ENCODE measurements around the gene NPIPB8.
"Not testable (repeated sequence)": the region's sequence is repeated elsewhere in the genome, so short reads cannot be mapped to it uniquely, and the experiment has no call there.

NPIPB8 gene

DNA sequence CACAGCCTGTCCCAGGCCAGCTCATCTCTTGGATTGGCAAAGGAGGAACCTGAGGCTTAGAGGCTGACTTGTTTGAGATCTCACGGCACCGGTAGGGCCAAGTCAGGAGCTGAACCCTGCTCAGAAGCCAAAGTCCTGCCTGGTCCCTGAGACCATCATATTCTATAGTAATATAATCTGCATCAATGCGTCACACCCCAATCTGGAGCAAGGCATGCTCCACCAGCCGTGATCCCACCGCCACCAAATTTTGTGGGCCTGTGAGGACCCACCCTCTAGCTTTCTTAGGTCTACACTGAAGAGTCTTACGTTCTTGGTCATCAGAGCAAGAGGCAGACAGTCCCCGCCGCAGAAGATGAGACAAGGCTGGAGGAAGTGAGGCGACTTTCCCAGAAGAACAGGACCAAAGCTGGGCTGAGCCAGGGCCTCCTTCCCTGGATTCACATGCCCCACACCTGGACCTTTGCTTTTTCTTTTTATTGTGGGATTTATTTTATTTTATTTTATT, 30.7 kb upstream of the NPIPB8 start:
- no peak for DNase-seq (ENCODE audit: low spot score)

DNA sequence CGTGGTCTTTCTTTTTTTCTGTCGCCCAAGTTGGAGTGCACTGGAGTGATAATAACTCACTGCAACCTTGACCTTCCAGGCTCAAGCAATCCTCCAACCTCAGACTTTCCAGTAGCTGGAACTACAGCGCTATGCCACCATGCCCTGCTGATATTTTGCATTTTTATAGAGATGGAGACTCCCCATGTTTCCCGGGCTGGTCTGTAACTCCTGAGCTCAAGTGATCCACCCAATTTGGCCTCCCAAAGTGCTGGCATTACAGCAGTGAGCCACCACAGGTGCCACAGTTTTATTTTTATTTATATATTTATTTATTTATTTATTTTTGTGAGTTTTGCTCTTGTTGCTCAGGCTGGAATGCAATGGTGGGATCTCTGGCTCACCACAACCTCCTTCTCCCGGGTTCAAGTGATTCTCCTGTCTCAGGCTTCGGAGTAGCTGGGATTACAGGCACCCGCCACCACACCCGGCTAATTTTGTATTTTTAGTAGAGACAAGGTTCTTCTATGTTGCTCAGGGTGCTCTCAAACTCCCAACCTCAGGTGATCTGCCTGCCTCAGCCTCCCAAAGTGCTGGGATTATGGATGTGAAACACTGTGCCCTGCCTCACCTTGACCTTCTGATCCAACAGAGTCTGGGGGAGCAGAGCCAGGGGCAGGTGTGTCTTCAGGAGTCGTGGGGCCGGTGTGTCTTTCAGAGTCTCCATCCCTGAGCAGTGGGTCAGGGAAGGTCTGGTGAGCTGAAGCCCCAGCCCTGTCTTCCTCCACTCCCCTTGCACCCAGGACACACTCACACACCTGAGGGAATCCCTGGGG, 30.0 kb upstream of the NPIPB8 start:
- DNase-seq (ENCODE audit: low spot score): not testable (repeated sequence)

DNA sequence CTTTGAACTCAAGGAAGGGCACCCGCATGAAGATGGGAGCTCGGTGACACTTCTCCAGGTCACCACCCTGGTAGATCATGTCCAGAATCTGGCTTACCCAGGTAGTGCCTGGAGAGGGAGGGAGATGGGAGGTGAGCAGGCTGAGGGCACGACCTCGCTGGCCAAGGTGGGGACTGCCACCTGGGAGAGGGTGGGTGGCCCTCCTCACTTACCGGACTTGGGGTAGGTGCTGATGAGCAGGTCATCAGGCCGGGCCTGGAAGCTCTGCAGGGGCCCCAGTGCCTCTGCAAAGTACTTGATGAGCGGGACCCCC, 29.4 kb upstream of the NPIPB8 start:
- DNase-seq (ENCODE audit: low spot score): not testable (repeated sequence)

DNA sequence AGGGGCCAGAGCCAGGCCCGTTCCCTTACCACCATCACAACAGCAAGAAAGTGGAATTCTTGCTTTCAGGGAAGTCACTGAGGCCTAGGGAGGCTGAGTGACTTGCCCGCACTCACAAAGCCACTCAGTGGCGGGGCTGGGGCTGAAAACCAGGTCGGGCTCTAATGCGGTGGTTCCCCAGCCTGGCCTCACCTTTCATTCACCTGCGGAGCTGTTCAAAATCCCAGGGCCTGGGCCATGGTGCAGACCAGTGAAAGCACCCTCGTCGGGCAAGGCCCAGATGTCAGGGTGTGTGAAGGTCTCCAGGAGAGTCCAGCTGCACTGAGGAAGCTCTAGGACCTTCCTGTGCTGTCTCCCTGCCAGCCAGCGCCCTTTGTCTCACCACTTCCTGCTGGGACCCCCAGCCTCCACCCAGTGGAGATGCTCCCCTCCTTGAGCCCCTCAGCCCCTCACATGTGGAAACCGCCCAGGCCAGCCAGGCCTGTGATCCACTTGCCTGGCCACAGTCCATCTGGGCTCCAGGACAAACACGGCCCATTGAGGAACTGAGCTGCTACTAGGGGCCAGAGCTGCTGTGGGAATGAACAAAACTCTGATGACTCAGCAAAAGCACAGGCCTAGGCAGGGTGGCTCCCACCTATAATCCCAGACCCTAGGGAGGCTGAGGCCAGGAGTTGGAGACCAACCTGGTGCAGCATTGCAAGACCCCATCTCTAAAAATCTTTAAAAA, 28.8 kb upstream of the NPIPB8 start:
- DNase-seq (ENCODE audit: low spot score): not testable (repeated sequence)

DNA sequence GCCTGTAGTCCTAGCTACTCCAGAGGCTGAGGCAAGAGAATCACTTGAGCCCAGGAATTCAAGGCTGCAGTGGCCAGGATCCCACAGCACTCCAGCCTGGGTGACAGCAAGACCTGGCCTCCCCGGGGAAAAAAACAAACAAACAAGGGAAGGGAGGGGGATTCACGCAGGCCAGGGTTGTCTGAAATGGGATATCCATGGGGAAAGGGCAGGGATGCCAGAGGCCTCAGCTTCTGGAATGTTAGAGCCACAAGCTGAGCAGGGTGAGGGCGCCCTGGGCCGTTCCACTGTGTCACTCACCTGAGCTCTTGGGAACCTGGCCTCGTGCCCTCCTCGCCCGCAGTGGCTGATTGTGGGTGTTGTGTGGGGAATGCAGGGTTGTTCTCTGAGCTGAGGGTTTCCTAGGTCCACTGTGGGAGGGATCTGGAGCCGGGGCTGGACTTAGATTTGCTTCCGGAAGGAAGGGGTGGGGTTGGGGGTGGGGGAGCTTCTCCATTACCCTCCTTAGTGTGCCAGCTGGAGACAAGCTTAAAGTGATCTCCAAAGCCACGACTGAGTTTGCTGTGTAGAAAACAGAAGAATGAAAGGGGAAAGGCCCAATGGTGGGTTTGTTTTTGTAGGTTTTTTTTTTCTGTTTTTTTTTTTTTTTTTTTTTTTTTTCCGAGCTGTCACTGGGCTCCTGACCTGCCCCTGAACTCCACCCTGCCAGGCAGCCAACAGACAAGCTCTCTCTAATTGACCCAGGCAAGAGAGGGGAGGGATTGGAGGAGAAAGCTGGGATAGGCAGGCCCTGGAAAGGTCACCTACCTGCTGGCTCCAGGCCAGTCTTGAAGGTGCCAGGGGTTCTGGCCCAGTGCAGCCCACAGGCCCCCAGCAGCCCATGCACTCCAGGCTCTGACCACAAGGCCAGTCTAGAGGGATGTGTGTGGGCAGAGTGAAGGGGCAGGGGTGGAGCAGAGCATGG, 28.0 kb upstream of the NPIPB8 start, which contains the start of gene SULT1A1:
SULT1A1 (minus strand) TSS at position 414 of the 964 bp plus-strand sequence. CDS start 1,189 bp downstream, outside the sequence.
- DNase-seq (ENCODE audit: low spot score): no peak

DNA sequence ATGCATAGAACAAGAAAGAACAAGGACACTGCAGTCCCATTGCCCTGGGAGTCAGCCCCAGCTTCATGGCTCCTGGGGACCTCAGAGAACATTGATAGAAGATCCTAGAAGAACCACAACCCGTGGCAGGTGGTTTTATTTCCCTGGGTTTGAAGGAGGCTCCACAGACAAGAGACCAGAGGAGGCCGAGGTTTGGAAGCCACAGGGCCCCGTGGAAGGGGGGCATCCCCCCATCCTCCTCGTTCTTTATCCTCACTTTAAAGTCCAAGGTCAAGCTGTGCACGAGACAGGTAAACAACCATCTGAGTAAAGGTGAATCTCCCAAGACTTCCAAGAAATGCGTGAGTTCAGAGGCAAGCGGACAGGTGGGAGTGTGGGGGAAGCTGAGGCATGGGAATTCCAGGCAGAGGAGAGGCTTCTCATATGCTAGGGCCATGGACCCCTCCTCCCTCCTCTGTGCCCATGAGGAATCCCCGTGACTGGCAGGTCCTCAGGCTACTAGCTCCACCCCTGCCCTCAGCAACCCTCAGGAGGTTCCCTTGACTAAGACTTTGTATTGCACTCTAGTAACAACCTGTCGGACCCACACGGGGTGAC, 27.2 kb upstream of the NPIPB8 start:
- no peak for DNase-seq (ENCODE audit: low spot score)

DNA sequence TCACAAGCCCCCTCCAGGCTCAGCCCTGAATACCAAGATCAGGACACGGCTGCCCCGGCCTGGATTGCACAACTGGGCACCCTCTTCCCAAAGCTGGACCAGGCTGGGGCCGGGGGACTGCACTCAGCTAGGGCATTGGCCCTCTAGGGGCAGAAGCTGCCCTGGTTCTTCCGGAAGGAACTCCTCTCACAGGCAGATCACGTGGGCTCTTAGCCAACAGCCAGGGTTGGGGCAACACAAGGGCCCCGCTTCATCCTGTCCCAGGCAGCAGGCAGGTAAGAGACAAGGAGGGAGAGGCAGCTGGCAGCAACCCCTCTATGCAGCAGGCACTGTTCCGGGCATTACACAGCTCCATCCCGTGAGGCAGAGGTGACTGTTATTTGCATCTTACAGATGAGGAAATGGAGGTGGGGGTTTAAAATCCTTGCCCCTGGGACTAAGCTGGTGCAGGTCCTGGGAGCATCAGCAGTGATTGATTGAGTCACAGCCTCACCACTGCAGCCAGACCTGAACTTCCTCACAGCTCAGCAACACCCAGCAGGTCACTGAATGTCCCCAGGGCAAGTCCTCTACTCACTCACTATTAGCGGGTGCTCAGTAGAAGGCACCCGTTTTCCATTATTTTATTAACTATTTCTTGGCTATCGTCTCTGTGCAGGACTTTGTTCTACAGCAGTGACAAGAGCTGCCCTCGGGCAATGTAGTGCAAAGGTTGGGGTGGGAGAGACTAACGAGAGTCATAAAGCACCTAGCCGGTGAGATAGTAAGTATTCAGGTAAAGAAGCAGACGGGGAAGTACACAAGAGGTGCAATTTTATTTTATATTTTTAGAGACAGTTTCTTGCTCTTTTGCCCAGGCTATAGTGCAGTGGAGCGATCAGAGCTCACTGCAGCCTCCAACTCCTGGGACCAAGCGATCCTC, 25.2 kb upstream of the NPIPB8 start:
- DNase-seq (ENCODE audit: low spot score): not testable (repeated sequence)

DNA sequence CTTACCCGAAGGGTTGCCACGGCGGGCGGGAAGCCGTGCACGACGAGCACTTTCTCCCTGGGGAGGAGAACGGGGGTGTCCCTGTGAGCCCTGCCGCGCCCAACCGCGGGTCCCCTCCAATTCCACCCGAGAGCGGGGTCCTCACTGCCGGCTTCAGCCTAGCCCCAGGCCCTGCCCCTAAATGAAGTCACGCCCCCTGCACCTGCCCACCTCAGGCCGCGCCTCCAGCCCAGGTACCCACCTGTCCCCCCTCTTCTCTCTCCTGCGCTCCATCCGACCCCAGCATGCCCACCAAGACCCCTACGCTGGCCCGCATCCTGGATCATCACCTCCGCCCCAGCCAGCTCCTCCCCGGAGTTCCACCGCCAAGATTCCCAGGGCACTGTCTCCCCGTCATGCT, 24.0 kb upstream of the NPIPB8 start:
- not testable (repeated sequence) for DNase-seq (ENCODE audit: low spot score)

DNA sequence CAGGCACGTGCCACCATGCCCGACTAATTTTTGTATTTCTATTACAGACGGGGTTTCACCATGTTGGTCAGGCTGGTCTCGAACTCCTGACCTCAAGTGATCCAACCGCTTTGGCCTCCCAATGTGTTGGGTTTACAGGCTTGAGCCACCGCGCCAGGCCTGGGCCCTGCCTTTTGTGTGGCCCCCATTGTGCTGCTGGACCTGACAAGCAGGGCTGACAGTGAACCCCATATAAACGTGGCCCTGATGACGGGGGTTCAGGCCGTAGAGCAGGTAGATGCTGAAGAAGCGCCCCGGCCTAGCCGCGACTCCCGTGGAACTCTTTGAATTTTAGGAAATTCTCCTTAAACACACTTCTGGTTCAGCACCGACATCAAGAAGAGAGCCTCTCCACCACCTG, 23.3 kb upstream of the NPIPB8 start:
- not testable (repeated sequence) for DNase-seq (ENCODE audit: low spot score)

DNA sequence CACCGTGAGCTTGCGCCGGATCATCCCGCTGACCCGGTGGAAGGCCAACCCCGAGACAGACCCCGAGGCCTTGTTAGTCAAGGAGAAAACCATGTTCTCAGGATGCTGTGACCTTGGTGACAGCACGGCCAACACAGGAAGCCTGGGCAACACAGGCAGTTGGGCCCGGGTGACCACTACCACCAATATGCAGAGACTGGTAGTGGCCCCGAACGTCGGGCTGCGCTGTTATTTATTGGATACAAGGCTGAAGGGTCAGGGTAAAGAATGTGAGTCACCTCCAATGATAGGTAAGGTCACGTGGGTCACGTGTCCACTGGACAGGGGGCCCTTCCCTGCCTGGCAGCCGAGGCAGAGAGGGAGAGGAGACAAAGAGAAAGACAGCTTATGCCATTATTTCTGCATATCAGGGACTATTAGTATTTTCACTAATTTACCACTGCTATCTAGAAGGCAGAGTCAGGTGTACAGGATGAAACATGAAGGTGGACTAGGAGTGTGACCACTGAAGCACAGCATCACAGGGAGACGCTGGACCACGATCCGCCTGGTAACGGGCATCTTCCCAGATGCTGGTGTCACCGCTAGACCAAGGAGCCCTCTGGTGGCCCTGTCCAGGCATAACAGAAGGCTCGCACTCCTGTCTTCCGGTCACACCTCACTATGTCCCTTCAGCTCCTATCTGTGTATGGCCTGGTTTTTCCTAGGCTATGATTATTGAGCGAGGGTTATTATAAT, 22.2 kb upstream of the NPIPB8 start:
- DNase-seq (ENCODE audit: low spot score): peak; percentile 23

DNA sequence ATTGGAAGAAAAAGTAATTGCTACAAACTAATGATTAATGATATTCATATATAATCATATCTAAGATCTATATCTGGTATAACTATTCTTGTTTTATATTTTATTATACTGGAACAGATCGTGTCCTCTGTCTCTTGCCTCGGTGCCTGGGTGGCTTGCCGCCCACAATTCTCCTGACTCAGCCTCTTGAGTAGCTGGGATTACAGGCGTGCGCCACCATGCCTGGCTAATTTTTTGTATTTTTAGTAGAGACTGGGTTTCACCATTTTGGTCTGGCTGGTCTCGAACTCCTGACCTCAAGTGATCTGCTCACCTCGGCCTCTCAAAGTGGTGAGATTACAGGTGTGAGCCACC, 21.7 kb upstream of the NPIPB8 start:
- not testable (repeated sequence) for DNase-seq (ENCODE audit: low spot score)

DNA sequence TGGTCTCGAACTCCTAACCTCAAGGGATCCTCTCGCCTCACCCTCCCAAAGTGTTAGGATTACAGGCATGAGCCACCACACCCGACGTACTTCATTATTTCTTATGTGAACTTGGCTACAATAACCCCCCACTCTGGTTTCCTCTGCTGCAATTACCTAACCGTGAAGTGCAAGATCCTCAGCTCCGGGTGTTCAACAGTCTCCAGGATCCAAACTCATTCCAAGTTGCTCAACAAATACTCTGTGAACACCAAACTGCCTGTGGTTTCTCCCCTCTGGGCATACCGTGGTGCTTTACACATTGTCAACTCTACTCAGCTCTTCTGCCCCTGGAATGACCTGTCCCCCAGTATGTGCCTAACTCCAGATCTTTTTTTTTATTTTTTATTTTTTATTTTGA, 21.2 kb upstream of the NPIPB8 start:
- no peak for DNase-seq (ENCODE audit: low spot score)

DNA sequence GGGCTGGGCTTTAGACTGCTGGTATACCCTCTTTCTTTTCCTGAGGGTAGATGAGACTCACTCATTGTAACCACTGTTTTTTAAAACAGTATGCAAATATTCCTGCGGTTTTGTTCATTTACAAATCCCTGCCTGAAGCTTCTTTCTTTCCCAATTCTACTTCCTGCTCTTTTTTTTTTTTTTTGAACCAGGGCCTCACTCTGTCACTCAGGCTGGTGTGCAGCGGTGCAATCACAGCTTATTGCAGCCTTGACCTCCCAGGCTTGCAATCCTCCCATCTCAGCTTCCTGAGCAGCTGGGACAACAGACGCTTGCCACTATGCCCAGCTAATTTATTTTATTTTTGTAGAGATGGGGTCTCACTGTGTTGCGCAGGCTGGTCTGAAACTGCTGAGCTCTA, 20.0 kb upstream of the NPIPB8 start:
- DNase-seq (ENCODE audit: low spot score): no peak

DNA sequence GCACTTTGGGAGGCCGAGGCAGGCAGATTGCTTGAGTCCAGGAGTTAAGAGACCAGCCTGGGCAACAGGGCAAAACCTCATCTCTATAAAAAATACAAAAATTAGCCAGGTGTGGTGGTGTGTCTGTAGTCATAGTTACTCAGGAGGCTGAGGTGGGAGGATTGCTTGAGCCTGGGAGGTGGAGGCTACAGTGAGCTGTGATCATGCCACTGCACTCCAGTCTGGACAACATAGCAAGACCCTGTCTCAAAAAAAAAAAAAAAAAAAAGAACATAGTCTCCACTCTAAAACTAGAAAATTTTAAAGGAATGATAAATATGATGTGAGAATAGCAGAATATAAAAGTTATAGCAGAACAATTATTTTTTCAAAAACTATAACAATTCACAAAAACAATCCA, 17.5 kb upstream of the NPIPB8 start:
- DNase-seq (ENCODE audit: low spot score): not testable (repeated sequence)

DNA sequence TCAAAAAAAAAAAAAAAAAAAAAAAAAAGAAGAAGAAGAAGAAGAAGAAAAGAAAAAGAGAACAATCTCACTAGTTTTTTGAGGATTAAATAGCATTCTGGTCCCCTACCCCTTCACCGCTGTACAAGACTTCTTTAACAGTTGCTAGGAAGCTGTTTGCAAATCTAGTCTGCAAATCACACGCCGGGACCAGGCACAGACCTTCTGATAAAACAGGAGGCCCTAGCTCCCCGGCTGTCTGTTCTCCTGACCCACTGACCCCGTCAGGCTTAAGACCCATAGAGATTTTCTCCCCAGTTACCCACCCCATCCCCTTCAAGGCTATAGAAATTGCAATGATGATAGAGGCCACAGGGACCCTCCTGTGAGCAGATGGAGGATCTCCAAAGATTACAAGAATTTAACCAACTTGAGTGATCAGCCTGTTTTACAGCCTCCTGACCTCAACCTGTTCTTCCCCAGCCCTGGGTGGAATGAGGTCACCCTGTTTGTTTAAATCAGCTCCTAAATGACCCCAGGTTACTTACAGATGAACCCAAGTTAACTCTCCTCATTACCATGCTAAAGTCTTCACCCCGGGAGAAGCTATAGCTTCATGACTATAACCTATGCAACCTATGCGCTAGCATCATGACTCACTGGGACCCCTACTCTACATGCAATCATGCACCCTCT, 16.2 kb upstream of the NPIPB8 start:
- DNase-seq (ENCODE audit: low spot score): no peak

DNA sequence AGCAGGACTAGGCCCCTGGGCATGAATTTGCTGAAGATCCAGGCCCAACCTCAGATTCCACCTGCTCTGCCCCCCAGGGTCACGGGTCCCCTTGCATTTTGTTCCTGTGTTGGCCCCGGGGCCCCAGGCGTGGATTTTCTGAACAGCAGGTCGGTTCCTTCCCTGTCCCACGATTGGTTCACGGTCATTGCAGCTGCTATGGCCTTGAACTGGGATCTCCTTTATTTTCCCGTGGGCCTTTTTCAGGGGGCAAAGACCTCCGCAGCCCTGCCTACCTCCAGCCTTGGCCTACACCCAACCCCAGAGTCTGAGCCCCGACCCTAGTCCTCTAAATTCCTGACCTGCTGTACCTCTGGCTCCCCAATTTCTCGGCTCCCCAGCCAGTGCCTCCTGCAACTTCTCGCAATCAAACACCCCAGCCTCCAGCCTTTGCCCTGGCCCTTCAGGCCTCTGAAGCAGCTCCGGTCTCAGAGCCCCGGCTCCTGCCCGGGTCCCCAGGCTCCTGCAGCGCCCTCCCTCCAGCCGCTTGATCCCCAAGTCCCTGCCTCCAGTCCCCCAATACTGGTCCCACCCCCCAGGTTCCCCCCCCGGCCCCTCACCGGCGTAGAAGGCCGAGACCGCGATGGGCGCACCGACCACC, 15.2 kb upstream of the NPIPB8 start:
- not testable (repeated sequence) for DNase-seq (ENCODE audit: low spot score)

DNA sequence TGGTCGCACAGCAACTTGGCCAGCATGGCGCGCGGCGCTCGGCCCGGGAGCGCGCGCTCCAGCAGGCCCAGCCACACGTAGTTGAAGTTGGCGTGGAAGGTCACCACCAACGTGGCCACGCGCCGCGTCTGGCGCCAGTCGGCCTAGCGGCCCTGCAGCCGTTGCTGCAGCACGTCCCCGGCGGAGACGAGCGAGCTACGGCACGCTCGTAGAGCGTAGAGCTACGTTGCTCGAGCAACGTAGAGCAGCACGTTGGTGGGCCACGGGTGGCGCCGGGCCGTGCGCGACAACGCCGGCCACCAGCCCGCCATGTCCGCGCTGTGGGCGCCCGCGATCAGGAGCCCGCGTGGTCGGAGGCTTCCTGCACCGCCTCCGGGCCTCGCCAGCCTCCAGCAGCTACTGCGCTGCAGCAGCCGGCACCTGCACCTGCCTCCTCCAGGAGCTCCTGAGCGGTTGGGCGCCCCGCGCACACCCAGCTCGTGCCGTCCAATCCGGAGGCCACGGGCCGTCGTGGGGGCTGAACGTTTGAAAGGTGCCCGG, 14.6 kb upstream of the NPIPB8 start:
- DNase-seq (ENCODE audit: low spot score): peak; percentile 57

DNA sequence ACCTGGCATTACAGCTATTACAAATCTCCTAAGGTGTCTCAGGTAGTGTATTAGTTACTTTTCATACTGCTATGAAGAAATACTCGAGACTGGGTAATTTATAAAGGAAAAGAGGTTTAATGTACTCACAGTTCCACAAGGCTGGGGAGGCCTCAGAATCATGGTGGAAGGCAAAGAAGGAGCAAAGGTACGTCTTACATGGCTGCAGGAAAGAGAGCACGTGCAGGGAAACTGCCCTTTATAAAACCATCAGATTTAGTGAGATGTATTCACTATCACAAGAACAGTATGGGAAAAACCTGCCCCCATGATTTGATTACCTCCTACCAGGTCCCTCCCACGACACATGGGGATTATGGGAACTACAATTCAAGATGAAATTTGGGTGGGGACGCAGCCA, 7.0 kb upstream of the NPIPB8 start:
- not testable (repeated sequence) for DNase-seq (ENCODE audit: low spot score)

Measured in CD4-positive, alpha-beta T cell treated with Interleukin-15 for 4 hours (primary cell).